MM.1S (cell line): Measurements from ENCODE around the gene PACRG.

ENCODE experiments used
- DNase-seq: peaks from one replicate; pipeline ENCODE4 v3.0.0-alpha.2; 2015
- H2AFZ ChIP-seq: fragments of 300-600 bp; sonication (generic); 2 replicates; pipeline ENCODE4 v1.6.0; 2016; ENCODE audit warnings: antibody characterized with exemption, low read length
- H3F3A ChIP-seq: fragments of 300-600 bp; sonication (generic); 2 replicates; pipeline ENCODE4 v1.6.1; 2016; ENCODE audit warnings: mild to moderate bottlenecking, antibody characterized with exemption, low read length, moderate library complexity, mixed read lengths; ENCODE audit not compliant: insufficient read depth
- H3K27ac ChIP-seq: fragments of 300-600 bp; sonication (generic); 2 replicates; pipeline ENCODE4 v1.5.1; 2016; ENCODE audit warnings: mild to moderate bottlenecking, low read length
- H3K27me3 ChIP-seq: fragments of 300-600 bp; sonication (generic); replicated peaks from 2 replicates; pipeline ENCODE4 v1.6.0; 2016; ENCODE audit warnings: low read length; ENCODE audit not compliant: insufficient read depth
- H3K36me3 ChIP-seq: fragments of 300-600 bp; sonication (generic); replicated peaks from 2 replicates; pipeline ENCODE4 v1.6.1; 2016; ENCODE audit warnings: mild to moderate bottlenecking, low read length, mixed read lengths; ENCODE audit not compliant: insufficient read depth
- H3K4me1 ChIP-seq: fragments of 300-600 bp; sonication (generic); 2 replicates; pipeline ENCODE4 v1.6.1; 2016; ENCODE audit warnings: low read length, mixed read lengths
- H3K4me2 ChIP-seq: fragments of 300-600 bp; sonication (generic); 2 replicates; pipeline ENCODE4 v1.6.0; 2016; ENCODE audit warnings: low read depth, low read length
- H3K4me3 ChIP-seq: fragments of 300-600 bp; sonication (generic); 2 replicates; pipeline ENCODE4 v1.5.1; 2016; ENCODE audit warnings: low read length, mixed read lengths
- H3K79me2 ChIP-seq: fragments of 300-600 bp; sonication (generic); 2 replicates; pipeline ENCODE4 v1.6.1; 2016; ENCODE audit warnings: mixed run types, low read length, mixed read lengths
- H3K9ac ChIP-seq: fragments of 300-600 bp; sonication (generic); 2 replicates; pipeline ENCODE4 v1.6.1; 2016; ENCODE audit warnings: low read length, mixed read lengths
- H3K9me2 ChIP-seq: fragments of 300-600 bp; sonication (generic); replicated peaks from 2 replicates; pipeline ENCODE4 v1.6.1; 2016; ENCODE audit warnings: mild to moderate bottlenecking, low read length, mixed read lengths; ENCODE audit not compliant: insufficient read depth
- H3K9me3 ChIP-seq: fragments of 300-600 bp; sonication (generic); replicated peaks from 2 replicates; pipeline ENCODE4 v1.6.1; 2016; ENCODE audit warnings: mild to moderate bottlenecking, low read length, mixed read lengths; ENCODE audit not compliant: insufficient read depth
- H4K20me1 ChIP-seq: fragments of 300-600 bp; sonication (generic); 2 replicates; pipeline ENCODE4 v1.6.1; 2016; ENCODE audit warnings: mild to moderate bottlenecking, low read length, moderate library complexity, mixed read lengths; ENCODE audit not compliant: insufficient read depth
- CTCF ChIP-seq: fragments of 300-600 bp; sonication (generic); IDR thresholded peaks from 2 replicates; pipeline ENCODE4 v1.5.1; 2016; ENCODE audit warnings: antibody characterized with exemption, low read length, mixed read lengths
- EZH2 ChIP-seq: fragments of 300-600 bp; sonication (generic); optimal IDR thresholded peaks from 2 replicates; pipeline ENCODE3; 2017; ENCODE audit warnings: low read depth, mild to moderate bottlenecking, antibody characterized with exemption, low read length, mixed read lengths
- EZH2phosphoT487 ChIP-seq: fragments of 300-600 bp; sonication (generic); IDR thresholded peaks from 2 replicates; pipeline ENCODE4 v1.6.1; 2018; ENCODE audit warnings: antibody characterized with exemption, low read length

Gene PACRG

DNA sequence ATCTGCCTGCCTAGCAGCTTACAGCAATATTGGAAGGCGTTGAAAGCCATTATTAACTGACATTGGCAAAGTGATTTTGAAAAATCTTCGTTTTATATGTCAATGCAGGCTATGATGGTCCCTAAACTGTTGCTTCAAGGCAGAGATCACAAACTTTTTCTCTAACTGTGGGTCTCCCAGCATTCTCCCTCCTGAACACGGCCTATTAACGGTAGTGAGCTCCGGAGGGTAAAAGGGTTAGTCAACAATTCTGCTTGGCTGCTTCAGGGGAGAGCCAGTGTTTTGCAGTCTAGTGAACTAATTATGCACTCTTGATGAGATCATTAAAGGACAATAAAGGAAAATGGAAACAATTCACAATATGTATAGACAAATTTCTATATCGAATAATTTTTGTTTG, 424.9 kb downstream of the PACRG start:
- Histone ChIP-seq H3K27ac (no peak overlapping the region), H3K9ac (no peak overlapping the region), H3K36me3 (no peaks in the 10 kb centered on the region), H3K27me3 (no peaks in the 10 kb centered on the region), H3K79me2 (no peaks in the 10 kb centered on the region), H3K4me1 (no peaks in the 10 kb centered on the region), H3K9me2 (no peaks in the 10 kb centered on the region), H4K20me1 (no peaks in the 10 kb centered on the region), H3K9me3 (no peaks in the 10 kb centered on the region), H2AFZ (no peak overlapping the region), H3K4me2 (no peak overlapping the region), H3F3A (no peaks in the 10 kb centered on the region), H3K4me3 (no peak overlapping the region)
- DNase-seq: no peak
- TF ChIP-seq CTCF (no peak), EZH2phosphoT487 (no peak), EZH2 (no peak)

DNA sequence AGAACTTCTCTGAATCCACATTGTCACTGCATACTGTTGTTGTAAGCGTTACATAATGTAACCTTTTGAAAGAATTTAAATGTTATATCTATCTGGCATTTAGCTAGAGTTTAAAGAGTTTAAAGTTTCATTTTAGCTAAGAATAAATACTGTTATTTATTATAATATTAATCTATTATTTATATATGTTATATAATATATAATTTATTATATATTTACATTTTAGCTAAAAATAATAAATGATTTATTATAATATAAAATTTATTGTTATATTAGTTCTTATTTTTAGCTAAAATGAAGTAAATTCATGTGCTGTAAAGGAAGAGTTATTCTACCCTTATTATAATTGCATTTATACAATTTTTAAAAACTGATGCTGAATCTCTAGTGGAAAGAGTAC, 431.3 kb downstream of the PACRG start:
- Histone ChIP-seq H3K27ac (no peak overlapping the region), H3F3A (no peaks in the 10 kb centered on the region), H4K20me1 (no peaks in the 10 kb centered on the region), H3K9me2 (no peaks in the 10 kb centered on the region), H3K4me2 (no peak overlapping the region), H3K4me1 (no peaks in the 10 kb centered on the region), H3K36me3 (no peaks in the 10 kb centered on the region), H3K9me3 (no peaks in the 10 kb centered on the region), H3K4me3 (no peak overlapping the region), H3K27me3 (no peaks in the 10 kb centered on the region), H2AFZ (no peak overlapping the region), H3K9ac (no peak overlapping the region), H3K79me2 (no peaks in the 10 kb centered on the region)
- TF ChIP-seq EZH2 (no peak), EZH2phosphoT487 (no peak), CTCF (no peak)
- no peak for DNase-seq

DNA sequence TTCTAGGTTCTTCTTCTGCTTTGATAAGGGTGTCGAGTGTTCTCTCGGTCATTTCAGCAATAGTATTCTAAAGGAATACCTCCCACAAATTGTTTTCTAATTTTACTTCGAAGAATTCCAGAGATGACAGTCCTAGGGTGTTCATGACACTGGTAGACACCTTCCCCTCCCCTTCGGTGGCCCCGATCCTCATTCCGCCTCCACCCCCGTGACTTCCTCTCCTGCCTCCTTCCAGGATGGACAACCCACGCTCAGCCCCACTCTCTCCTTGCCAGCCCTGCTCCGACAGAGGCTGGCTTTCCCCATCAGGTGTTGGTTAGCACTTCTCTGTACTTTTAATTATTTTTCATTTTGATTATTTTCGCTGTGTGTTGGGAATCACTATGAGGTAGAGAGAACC, 431.9 kb downstream of the PACRG start:
- Histone ChIP-seq H3K9ac (no peak overlapping the region), H2AFZ (no peak overlapping the region), H3K4me2 (no peak overlapping the region), H4K20me1 (no peaks in the 10 kb centered on the region), H3K4me1 (no peaks in the 10 kb centered on the region), H3K4me3 (no peak overlapping the region), H3K27me3 (no peaks in the 10 kb centered on the region), H3K9me2 (no peaks in the 10 kb centered on the region), H3F3A (no peaks in the 10 kb centered on the region), H3K27ac (no peak overlapping the region), H3K36me3 (no peaks in the 10 kb centered on the region), H3K79me2 (no peaks in the 10 kb centered on the region), H3K9me3 (no peaks in the 10 kb centered on the region)
- no peak for DNase-seq
- TF ChIP-seq EZH2phosphoT487: no peak
- no peak for TF ChIP-seq CTCF
- TF ChIP-seq EZH2: no peak
